WTC11 (cell line): ENCODE measurements around the gene DHDDS. TPM values are rescaled to one million over a fixed set of nuclear protein-coding genes. Genes with fewer than 3 reads are reported as not detected.

Experiments used
- CREM ChIP-seq: sonication (generic); formaldehyde crosslinking; IDR thresholded peaks from 2 replicates; pipeline ENCODE4 v1.8.1; 2022; ENCODE audit warnings: mild to moderate bottlenecking, missing genetic modification reagents, moderate library complexity
- E2F1 ChIP-seq: sonication (generic); formaldehyde crosslinking; IDR thresholded peaks from 2 replicates; pipeline ENCODE4 v1.8.0; 2022; ENCODE audit warnings: mild to moderate bottlenecking, missing genetic modification reagents
- E2F5 ChIP-seq: sonication (generic); formaldehyde crosslinking; IDR thresholded peaks from 2 replicates; pipeline ENCODE4 v1.8.1; 2022; ENCODE audit warnings: mild to moderate bottlenecking, moderate library complexity, missing genetic modification reagents
- EMX1 ChIP-seq: fragments of 250-450 bp; sonication (Bioruptor Pico); IDR thresholded peaks from 2 replicates; pipeline ENCODE4 v1.8.0; 2021; ENCODE audit warnings: mild to moderate bottlenecking
- FOXP4 ChIP-seq: sonication (generic); formaldehyde crosslinking; IDR thresholded peaks from 2 replicates; pipeline ENCODE4 v1.8.0; 2022; ENCODE audit warnings: mild to moderate bottlenecking, missing genetic modification reagents
- HMGXB4 ChIP-seq: sonication (generic); formaldehyde crosslinking; IDR thresholded peaks from 2 replicates; pipeline ENCODE4 v1.8.1; 2023; ENCODE audit warnings: mild to moderate bottlenecking, moderate library complexity, missing genetic modification reagents
- IRF1 ChIP-seq: sonication (generic); formaldehyde crosslinking; IDR thresholded peaks from 2 replicates; pipeline ENCODE4 v1.8.0; 2023; ENCODE audit warnings: missing genetic modification reagents
- MYBL2 ChIP-seq: sonication (generic); formaldehyde crosslinking; IDR thresholded peaks from 2 replicates; pipeline ENCODE4 v1.8.1; 2023; ENCODE audit warnings: mild to moderate bottlenecking, moderate library complexity, missing genetic modification reagents
- NR1H2 ChIP-seq: sonication (generic); formaldehyde crosslinking; IDR thresholded peaks from 2 replicates; pipeline ENCODE4 v1.9.0; 2021; ENCODE audit warnings: mild to moderate bottlenecking, moderate library complexity, missing genetic modification reagents
- PRDM15 ChIP-seq: sonication (generic); formaldehyde crosslinking; IDR thresholded peaks from 2 replicates; pipeline ENCODE4 v1.8.0; 2022; ENCODE audit warnings: missing genetic modification reagents
- TEAD4 ChIP-seq: sonication (generic); formaldehyde crosslinking; IDR thresholded peaks from 2 replicates; pipeline ENCODE4 v1.8.0; 2022; ENCODE audit warnings: mild to moderate bottlenecking, missing genetic modification reagents
- TP53 ChIP-seq: sonication (generic); formaldehyde crosslinking; IDR thresholded peaks from 2 replicates; pipeline ENCODE4 v1.8.1; 2023; ENCODE audit warnings: mild to moderate bottlenecking, missing genetic modification reagents
- ZBTB43 ChIP-seq: sonication (generic); formaldehyde crosslinking; IDR thresholded peaks from 2 replicates; pipeline ENCODE4 v1.8.1; 2023; ENCODE audit warnings: mild to moderate bottlenecking, missing genetic modification reagents
- ZMAT4 ChIP-seq: fragments of 250-450 bp; sonication (Bioruptor Pico); IDR thresholded peaks from 2 replicates; pipeline ENCODE4 v1.9.0; 2021; ENCODE audit warnings: mild to moderate bottlenecking
- ZNF219 ChIP-seq: sonication (generic); formaldehyde crosslinking; IDR thresholded peaks from 2 replicates; pipeline ENCODE4 v1.8.0; 2023; ENCODE audit warnings: missing genetic modification reagents, mild to moderate bottlenecking, borderline replicate concordance
- ZNF281 ChIP-seq: sonication (generic); formaldehyde crosslinking; IDR thresholded peaks from 2 replicates; pipeline ENCODE4 v1.8.0; 2023; ENCODE audit warnings: mild to moderate bottlenecking, missing genetic modification reagents
- ZNF423 ChIP-seq: fragments of 250-450 bp; sonication (Bioruptor Pico); IDR thresholded peaks from 2 replicates; pipeline ENCODE4 v2.1.2; 2022; ENCODE audit warnings: mild to moderate bottlenecking, moderate library complexity
- ZNF425 ChIP-seq: fragments of 250-450 bp; sonication (Bioruptor Pico); conservative IDR thresholded peaks from 2 replicates; pipeline ENCODE4 v1.9.0; 2021; ENCODE audit warnings: mild to moderate bottlenecking
- total RNA-seq: library from RNA; stranded (reverse); gene quantifications from 3 replicates; pipeline ENCODE4 v1.2.3, GENCODE V29; 2021

The DHDDS gene
- total RNA-seq, 1 experiment from 2014 or later: 55.4 TPM

- TF ChIP-seq ZNF281 (peak; percentile 86; the same call in 1 of the 2 replicates), TP53 (peak; percentile 87), ZBTB43 (no peak), ZNF219 (CRISPR knock-in tag) (no peak), MYBL2 (CRISPR knock-in tag) (peak; percentile 89), FOXP4 (CRISPR knock-in tag) (peak; percentile 96), EMX1 (CRISPR knock-in tag) (no peak), IRF1 (CRISPR knock-in tag) (no peak), TEAD4 (CRISPR knock-in tag) (no peak), HMGXB4 (CRISPR knock-in tag) (peak; percentile 45; the same call in 1 of the 2 replicates), E2F1 (no peak), CREM (CRISPR knock-in tag) (peak; percentile 50; the same call in 1 of the 2 replicates), ZMAT4 (no peak), PRDM15 (no peak), ZNF423 (CRISPR knock-in tag) (no peak), ZNF425 (CRISPR knock-in tag) (no peak), E2F5 (CRISPR knock-in tag) (peak; percentile 46), NR1H2 (CRISPR knock-in tag) (0 out of 2 replicates have a peak, but pooled peaks have one; percentile 10)
Observed at GRCh38 chr1:26500488-26501175, 68.5 kb downstream of the DHDDS start (continued).
